ENCODE measurements around the gene MEGF11. TPM values are rescaled to one million over a fixed set of nuclear protein-coding genes. Genes with fewer than 3 reads are reported as not detected.

The MEGF11 gene
- total RNA-seq, 4 donors from 2014 or later, result 0.23 to 0.33 TPM; not detected in 2

GRCh38 chr15:65919353-65919752, 334.2 kb downstream of the MEGF11 start:
- TF ChIP-seq POLR2AphosphoS5 (IDR thresholded peaks at IDR 0.05), result no peak
- Histone ChIP-seq H3K4me3 (no peak overlapping the region), H3K9me3 (no peaks in the 10 kb centered on the region), H3K4me1 (peaks cover 0 to 12% (median 10%) of the 10 kb centered on the region in 4 donors), H3K36me3 (peaks cover 0 to 12% (median 2%) of the 10 kb centered on the region in 4 donors), H3K27ac (replicated peaks in 1 of 4) (no peak overlapping the region), H3K27me3 (no peaks in the 10 kb centered on the region)
- 89% methylated on average over 9 of the region's 9 CpGs for WGBS
- intact Hi-C loops (cut with DNase I), result no loop called here
- no peak for DNase-seq (ENCODE audit: extremely low spot score)

- WGBS, result 90% methylated on average over 5 of the region's 5 CpGs
Observed at GRCh38 chr15:65918945-65919344, 334.6 kb downstream of the MEGF11 start.

DNA sequence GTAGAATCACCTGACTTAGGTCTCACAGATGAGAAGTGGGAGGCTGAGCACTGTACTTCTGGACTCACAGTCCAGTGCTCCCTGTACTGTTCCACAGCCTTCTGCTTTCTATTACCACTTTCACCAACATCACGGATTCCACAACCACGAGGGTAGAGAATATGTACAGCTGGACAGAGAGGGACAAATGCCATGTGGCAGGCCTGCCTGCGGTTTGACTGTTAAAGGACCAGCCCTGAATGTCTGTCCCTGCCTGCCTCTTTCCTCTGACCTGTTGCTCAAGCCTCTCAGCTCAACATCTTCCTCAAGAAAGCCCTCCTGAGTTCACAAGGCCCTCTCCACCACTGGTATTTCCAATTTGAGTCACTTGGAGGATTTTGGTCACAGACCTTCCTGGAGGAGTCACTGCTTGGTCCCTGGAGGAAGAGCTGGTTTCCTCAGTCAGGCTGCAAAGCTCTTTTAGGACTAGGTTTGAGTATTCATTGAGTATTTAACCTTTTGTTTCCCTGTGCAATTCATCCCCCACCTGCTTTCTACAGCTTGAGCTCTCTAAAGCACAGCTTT, 335.1 kb downstream of the MEGF11 start:
- peaks cover 0 to 12% (median 10%) of the 10 kb centered on the region in 4 donors for H3K4me1 ChIP-seq
- TF ChIP-seq CTCF (IDR thresholded peaks at IDR 0.05) (no peak), POLR2AphosphoS5 (IDR thresholded peaks at IDR 0.05) (no peak), EP300 (IDR thresholded peaks at IDR 0.05) (no peak), POLR2A (IDR thresholded peaks at IDR 0.05; ENCODE audit: low read depth) (no peak)
- H3K27ac ChIP-seq (replicated peaks in 1 of 4), result no peak overlapping the region
- no peaks in the 10 kb centered on the region for H3K27me3 ChIP-seq
- intact Hi-C loops (cut with DNase I), result no loop called here
- 84% methylated on average over 3 of the region's 3 CpGs for WGBS
- no peak for DNase-seq (ENCODE audit: extremely low spot score)
- peaks cover 0 to 12% (median 2%) of the 10 kb centered on the region in 4 donors for H3K36me3 ChIP-seq
- H3K9me3 ChIP-seq, result no peaks in the 10 kb centered on the region
- no peak overlapping the region for H3K4me3 ChIP-seq

More at GRCh38 chr15:65918945-65919344, 334.6 kb downstream of the MEGF11 start:
- Histone ChIP-seq H3K9me3 (no peaks in the 10 kb centered on the region), H3K36me3 (peaks cover 0 to 12% (median 2%) of the 10 kb centered on the region in 4 donors), H3K4me3 (no peak overlapping the region), H3K27ac (replicated peaks in 1 of 4) (no peak overlapping the region), H3K4me1 (peaks cover 0 to 12% (median 10%) of the 10 kb centered on the region in 4 donors), H3K27me3 (no peaks in the 10 kb centered on the region)
- no peak for DNase-seq (ENCODE audit: extremely low spot score)
- TF ChIP-seq POLR2A (IDR thresholded peaks at IDR 0.05; ENCODE audit: low read depth) (no peak), EP300 (IDR thresholded peaks at IDR 0.05) (no peak), POLR2AphosphoS5 (IDR thresholded peaks at IDR 0.05) (no peak), CTCF (IDR thresholded peaks at IDR 0.05) (no peak)
- intact Hi-C loops (cut with DNase I), result no loop called here

DNA sequence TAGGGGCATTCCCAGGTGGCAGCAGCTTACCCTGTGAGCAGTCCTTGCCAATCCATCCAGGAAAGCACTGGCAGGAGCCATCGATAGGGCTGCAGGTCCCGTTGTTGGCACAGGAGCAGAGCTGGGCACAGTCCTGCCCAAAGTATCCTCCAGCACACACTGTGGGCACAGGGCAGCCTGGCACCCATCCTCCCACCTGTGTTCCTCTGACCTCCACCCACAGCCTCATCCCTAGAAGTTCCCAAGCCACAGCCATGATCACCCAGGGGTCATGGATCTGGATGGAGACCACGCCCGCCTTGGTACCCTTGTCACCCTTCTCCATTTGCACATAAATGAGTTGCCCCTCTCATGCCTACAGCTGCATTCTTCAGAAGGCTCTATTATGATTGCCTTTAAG, 335.6 kb downstream of the MEGF11 start:
- no peak overlapping the region for H3K4me3 ChIP-seq
- TF ChIP-seq EP300 (IDR thresholded peaks at IDR 0.05) (no peak), POLR2AphosphoS5 (IDR thresholded peaks at IDR 0.05) (no peak), POLR2A (IDR thresholded peaks at IDR 0.05; ENCODE audit: low read depth) (no peak), CTCF (IDR thresholded peaks at IDR 0.05) (no peak)
- WGBS, result 96% methylated on average over 3 of the region's 4 CpGs
- no peak for DNase-seq (ENCODE audit: extremely low spot score)
- H3K27me3 ChIP-seq, result no peaks in the 10 kb centered on the region
- peaks cover 0 to 16% (median 2%) of the 10 kb centered on the region in 4 donors for H3K36me3 ChIP-seq
- no peaks in the 10 kb centered on the region for H3K9me3 ChIP-seq
- no peak overlapping the region for H3K27ac ChIP-seq (replicated peaks in 1 of 4)
- peaks cover 0 to 12% (median 10%) of the 10 kb centered on the region in 4 donors for H3K4me1 ChIP-seq
- intact Hi-C loops (cut with DNase I), result no loop called here

GRCh38 chr15:65917407-65917756, 336.2 kb downstream of the MEGF11 start:
- 78% methylated on average over 3 of the region's 3 CpGs for WGBS
- Histone ChIP-seq H3K4me3 (no peak overlapping the region), H3K4me1 (peaks cover 0 to 12% (median 10%) of the 10 kb centered on the region in 4 donors), H3K27me3 (no peaks in the 10 kb centered on the region), H3K36me3 (peaks cover 0 to 22% (median 5%) of the 10 kb centered on the region in 4 donors), H3K27ac (replicated peaks in 1 of 4) (no peak overlapping the region), H3K9me3 (no peaks in the 10 kb centered on the region)
- no peak for TF ChIP-seq CTCF (IDR thresholded peaks at IDR 0.05)
- TF ChIP-seq POLR2A (IDR thresholded peaks at IDR 0.05; ENCODE audit: low read depth), result no peak
- no peak for TF ChIP-seq EP300 (IDR thresholded peaks at IDR 0.05)
- no peak for TF ChIP-seq POLR2AphosphoS5 (IDR thresholded peaks at IDR 0.05)
- intact Hi-C loops (cut with DNase I), result no loop called here
- DNase-seq (ENCODE audit: extremely low spot score), result no peak
